Measurements from ENCODE around the gene USP6.
"Not testable (repeated sequence)": the region's sequence is repeated elsewhere in the genome, so short reads cannot be mapped to it uniquely, and the experiment has no call there.

Gene USP6

DNA sequence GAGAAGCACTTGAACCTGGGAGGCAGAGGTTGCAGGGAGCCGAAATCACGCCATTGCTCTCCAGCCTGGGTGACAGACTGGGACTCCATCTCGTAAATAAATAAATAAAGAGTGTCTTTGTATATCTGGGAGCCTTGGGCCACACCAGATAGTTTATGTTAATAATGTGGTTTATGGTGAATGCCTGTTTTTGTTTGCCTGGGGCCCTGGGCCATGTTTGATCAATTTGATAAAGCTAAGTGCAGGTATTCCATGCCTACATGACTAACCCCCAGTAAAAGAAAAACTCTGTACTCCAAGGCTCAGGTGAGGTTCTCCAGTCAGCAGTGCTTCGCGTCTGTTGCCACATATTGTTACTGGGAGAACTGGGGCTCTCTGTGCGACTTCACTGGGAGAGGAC, 103.7 kb downstream of the USP6 start:
- Histone ChIP-seq H4K20me1 (ENCODE audit: insufficient read depth, low read length) (no peaks in the 10 kb centered on the region), H3K4me2 (ENCODE audit: low read depth, low read length) (no peak overlapping the region), H3K79me2 (ENCODE audit: low read length) (no peaks in the 10 kb centered on the region), H3K9me2 (replicated peaks; ENCODE audit: insufficient read depth, low read length) (no peaks in the 10 kb centered on the region), H3K4me1 (ENCODE audit: low read length) (no peaks in the 10 kb centered on the region), H2AFZ (ENCODE audit: low read length) (no peak overlapping the region), H3K36me3 (replicated peaks; ENCODE audit: insufficient read depth, low read length) (no peaks in the 10 kb centered on the region), H3F3A (ENCODE audit: insufficient read depth, low read length) (no peaks in the 10 kb centered on the region), H3K9ac (ENCODE audit: low read length) (no peak overlapping the region), H3K27ac (ENCODE audit: low read length) (no peak overlapping the region), H3K27me3 (replicated peaks; ENCODE audit: insufficient read depth, low read length) (no peaks in the 10 kb centered on the region), H3K4me3 (ENCODE audit: low read length) (no peak overlapping the region), H3K9me3 (replicated peaks; ENCODE audit: insufficient read depth, low read length) (no peaks in the 10 kb centered on the region)
- no peak for DNase-seq
- TF ChIP-seq EZH2phosphoT487 (IDR thresholded peaks at IDR 0.05; ENCODE audit: low read length) (no peak), EZH2 (optimal IDR thresholded peaks at IDR 0.05; ENCODE audit: low read depth, low read length) (no peak)
- TF ChIP-seq, protein P1, sequence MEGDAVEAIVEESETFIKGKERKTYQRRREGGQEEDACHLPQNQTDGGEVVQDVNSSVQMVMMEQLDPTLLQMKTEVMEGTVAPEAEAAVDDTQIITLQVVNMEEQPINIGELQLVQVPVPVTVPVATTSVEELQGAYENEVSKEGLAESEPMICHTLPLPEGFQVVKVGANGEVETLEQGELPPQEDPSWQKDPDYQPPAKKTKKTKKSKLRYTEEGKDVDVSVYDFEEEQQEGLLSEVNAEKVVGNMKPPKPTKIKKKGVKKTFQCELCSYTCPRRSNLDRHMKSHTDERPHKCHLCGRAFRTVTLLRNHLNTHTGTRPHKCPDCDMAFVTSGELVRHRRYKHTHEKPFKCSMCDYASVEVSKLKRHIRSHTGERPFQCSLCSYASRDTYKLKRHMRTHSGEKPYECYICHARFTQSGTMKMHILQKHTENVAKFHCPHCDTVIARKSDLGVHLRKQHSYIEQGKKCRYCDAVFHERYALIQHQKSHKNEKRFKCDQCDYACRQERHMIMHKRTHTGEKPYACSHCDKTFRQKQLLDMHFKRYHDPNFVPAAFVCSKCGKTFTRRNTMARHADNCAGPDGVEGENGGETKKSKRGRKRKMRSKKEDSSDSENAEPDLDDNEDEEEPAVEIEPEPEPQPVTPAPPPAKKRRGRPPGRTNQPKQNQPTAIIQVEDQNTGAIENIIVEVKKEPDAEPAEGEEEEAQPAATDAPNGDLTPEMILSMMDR (IDR thresholded peaks at IDR 0.05; ENCODE audit: low read length), result no peak

DNA sequence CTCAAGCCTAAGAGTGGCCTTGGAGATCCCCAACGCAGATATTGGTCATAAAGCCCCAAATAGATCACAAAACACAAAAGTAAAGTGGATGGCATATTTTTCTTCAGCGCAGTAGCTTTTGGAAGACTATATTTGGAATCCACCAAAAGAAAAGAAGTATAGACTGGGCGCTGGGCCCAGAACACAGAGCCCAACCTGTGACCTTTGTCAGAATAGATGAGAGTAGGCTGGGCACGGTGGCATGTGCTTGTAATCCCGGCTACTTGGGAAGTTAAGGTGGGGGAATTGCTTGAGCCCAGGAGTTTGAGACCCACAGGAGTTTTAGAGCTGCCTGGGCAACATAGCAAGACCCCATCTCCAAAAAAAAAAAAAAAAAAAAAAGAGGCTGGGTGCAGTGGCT, 104.2 kb downstream of the USP6 start:
- Histone ChIP-seq H3K27me3 (replicated peaks; ENCODE audit: insufficient read depth, low read length) (no peaks in the 10 kb centered on the region), H3K79me2 (ENCODE audit: low read length) (no peaks in the 10 kb centered on the region), H3K9me2 (replicated peaks; ENCODE audit: insufficient read depth, low read length) (no peaks in the 10 kb centered on the region), H3K4me2 (ENCODE audit: low read depth, low read length) (no peak overlapping the region), H4K20me1 (ENCODE audit: insufficient read depth, low read length) (no peaks in the 10 kb centered on the region), H3K4me1 (ENCODE audit: low read length) (no peaks in the 10 kb centered on the region), H3K4me3 (ENCODE audit: low read length) (no peak overlapping the region), H3K9ac (ENCODE audit: low read length) (no peak overlapping the region), H2AFZ (ENCODE audit: low read length) (no peak overlapping the region), H3K9me3 (replicated peaks; ENCODE audit: insufficient read depth, low read length) (no peaks in the 10 kb centered on the region), H3F3A (ENCODE audit: insufficient read depth, low read length) (no peaks in the 10 kb centered on the region), H3K27ac (ENCODE audit: low read length) (no peak overlapping the region), H3K36me3 (replicated peaks; ENCODE audit: insufficient read depth, low read length) (no peaks in the 10 kb centered on the region)
- no peak for DNase-seq
- TF ChIP-seq EZH2 (optimal IDR thresholded peaks at IDR 0.05; ENCODE audit: low read depth, low read length) (no peak), EZH2phosphoT487 (IDR thresholded peaks at IDR 0.05; ENCODE audit: low read length) (no peak)
- TF ChIP-seq, protein P1 (IDR thresholded peaks at IDR 0.05; ENCODE audit: low read length), result no peak

DNA sequence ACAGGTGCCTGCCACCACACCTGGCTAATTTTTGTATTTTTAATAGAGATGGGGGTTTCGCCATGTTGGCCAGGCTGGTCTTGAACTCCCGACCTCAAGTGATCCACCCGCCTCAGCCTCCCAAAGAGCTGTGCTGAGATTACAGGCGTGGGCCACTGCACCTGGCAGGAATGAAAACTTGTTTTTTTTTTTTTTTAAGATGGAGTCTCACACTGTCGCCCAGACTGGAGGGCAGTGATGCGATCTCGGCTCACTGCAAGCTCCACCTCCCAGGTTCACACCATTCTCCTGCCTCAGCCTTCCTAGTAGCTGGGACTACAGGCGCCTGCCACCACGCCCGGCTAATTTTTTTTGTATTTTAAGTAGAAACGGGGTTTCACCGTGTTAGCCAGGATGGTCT, 106.1 kb downstream of the USP6 start:
- not testable (repeated sequence) for H3K4me2 ChIP-seq (ENCODE audit: low read depth, low read length); DNase-seq; H3K9me3 ChIP-seq (replicated peaks; ENCODE audit: insufficient read depth, low read length); H3K36me3 ChIP-seq (replicated peaks; ENCODE audit: insufficient read depth, low read length); H3K9ac ChIP-seq (ENCODE audit: low read length); H3K27ac ChIP-seq (ENCODE audit: low read length); H2AFZ ChIP-seq (ENCODE audit: low read length); H4K20me1 ChIP-seq (ENCODE audit: insufficient read depth, low read length); H3K27me3 ChIP-seq (replicated peaks; ENCODE audit: insufficient read depth, low read length); H3K4me3 ChIP-seq (ENCODE audit: low read length); H3F3A ChIP-seq (ENCODE audit: insufficient read depth, low read length); H3K79me2 ChIP-seq (ENCODE audit: low read length); H3K9me2 ChIP-seq (replicated peaks; ENCODE audit: insufficient read depth, low read length); H3K4me1 ChIP-seq (ENCODE audit: low read length)

Measured in MM.1S (cell line).